WTC11 (cell line): Measurements from ENCODE around the gene PIRT.

Source experiments
- ATF1 ChIP-seq: sonication (generic); formaldehyde crosslinking; IDR thresholded peaks from 2 replicates; pipeline ENCODE4 v1.8.1; 2023; ENCODE audit warnings: mild to moderate bottlenecking, moderate library complexity, missing genetic modification reagents
- EMX1 ChIP-seq: fragments of 250-450 bp; sonication (Bioruptor Pico); IDR thresholded peaks from 2 replicates; pipeline ENCODE4 v1.8.0; 2021; ENCODE audit warnings: mild to moderate bottlenecking
- GTF2I ChIP-seq: fragments of 250-450 bp; sonication (Bioruptor Pico); conservative IDR thresholded peaks from 2 replicates; pipeline ENCODE4 v1.4.0; 2021; ENCODE audit warnings: mild to moderate bottlenecking
- SP1 ChIP-seq: sonication (generic); formaldehyde crosslinking; conservative IDR thresholded peaks from 2 replicates; pipeline ENCODE4 v1.8.1; 2022; ENCODE audit warnings: missing genetic modification reagents
- TF ChIP-seq, protein P1 (sequence below): sonication (generic); formaldehyde crosslinking; IDR thresholded peaks from 2 replicates; pipeline ENCODE4 v1.8.0; 2022; ENCODE audit warnings: mild to moderate bottlenecking, missing genetic modification reagents
- TF ChIP-seq, protein P2 (sequence below): sonication (generic); formaldehyde crosslinking; IDR thresholded peaks from 2 replicates; pipeline ENCODE4 v1.8.0; 2022; ENCODE audit warnings: mild to moderate bottlenecking, missing genetic modification reagents
- TF ChIP-seq, protein P3 (sequence below): fragments of 200-600 bp; IDR thresholded peaks from 2 replicates; pipeline ENCODE4 v1.8.0; 2022; ENCODE audit warnings: antibody characterized with exemption
- TF ChIP-seq, protein P4 (sequence below): sonication (generic); formaldehyde crosslinking; IDR thresholded peaks from 2 replicates; pipeline ENCODE4 v1.8.0; 2022; ENCODE audit warnings: mild to moderate bottlenecking, missing genetic modification reagents
- TF ChIP-seq, protein P5 (sequence below): sonication (generic); formaldehyde crosslinking; IDR thresholded peaks from 2 replicates; pipeline ENCODE4 v1.8.1; 2022; ENCODE audit warnings: low read depth, missing genetic modification reagents, borderline replicate concordance

DNA sequence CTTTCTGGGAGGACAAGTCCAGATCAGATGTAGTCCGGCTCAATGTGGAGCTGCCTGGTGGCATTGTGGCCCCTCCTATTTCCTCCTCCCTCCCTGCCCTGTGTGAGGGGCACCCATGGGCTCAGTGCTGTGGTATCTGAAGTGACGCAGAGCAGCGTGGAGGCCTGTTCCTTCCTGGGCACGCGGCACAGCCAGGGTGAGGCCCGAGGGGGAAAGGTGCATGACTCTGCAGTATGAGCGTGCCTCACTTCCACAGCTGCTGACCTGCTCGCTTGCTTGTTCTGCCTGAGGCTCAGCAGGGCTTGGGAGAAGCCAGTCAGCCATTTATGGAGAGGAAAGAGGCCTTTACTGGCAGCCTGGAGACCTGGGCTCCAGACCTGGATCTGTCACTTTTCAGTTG lies 45.7 kb downstream of the PIRT start:
- TF ChIP-seq SP1 (CRISPR knock-in tag) (no peak), GTF2I (CRISPR knock-in tag) (no peak), ATF1 (CRISPR knock-in tag) (no peak), EMX1 (CRISPR knock-in tag) (no peak)
- TF ChIP-seq, protein P1, sequence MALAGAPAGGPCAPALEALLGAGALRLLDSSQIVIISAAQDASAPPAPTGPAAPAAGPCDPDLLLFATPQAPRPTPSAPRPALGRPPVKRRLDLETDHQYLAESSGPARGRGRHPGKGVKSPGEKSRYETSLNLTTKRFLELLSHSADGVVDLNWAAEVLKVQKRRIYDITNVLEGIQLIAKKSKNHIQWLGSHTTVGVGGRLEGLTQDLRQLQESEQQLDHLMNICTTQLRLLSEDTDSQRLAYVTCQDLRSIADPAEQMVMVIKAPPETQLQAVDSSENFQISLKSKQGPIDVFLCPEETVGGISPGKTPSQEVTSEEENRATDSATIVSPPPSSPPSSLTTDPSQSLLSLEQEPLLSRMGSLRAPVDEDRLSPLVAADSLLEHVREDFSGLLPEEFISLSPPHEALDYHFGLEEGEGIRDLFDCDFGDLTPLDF (CRISPR knock-in tag): no peak
- TF ChIP-seq, protein P2, sequence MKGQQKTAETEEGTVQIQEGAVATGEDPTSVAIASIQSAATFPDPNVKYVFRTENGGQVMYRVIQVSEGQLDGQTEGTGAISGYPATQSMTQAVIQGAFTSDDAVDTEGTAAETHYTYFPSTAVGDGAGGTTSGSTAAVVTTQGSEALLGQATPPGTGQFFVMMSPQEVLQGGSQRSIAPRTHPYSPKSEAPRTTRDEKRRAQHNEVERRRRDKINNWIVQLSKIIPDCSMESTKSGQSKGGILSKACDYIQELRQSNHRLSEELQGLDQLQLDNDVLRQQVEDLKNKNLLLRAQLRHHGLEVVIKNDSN (CRISPR knock-in tag): no peak
- TF ChIP-seq, protein P3, sequence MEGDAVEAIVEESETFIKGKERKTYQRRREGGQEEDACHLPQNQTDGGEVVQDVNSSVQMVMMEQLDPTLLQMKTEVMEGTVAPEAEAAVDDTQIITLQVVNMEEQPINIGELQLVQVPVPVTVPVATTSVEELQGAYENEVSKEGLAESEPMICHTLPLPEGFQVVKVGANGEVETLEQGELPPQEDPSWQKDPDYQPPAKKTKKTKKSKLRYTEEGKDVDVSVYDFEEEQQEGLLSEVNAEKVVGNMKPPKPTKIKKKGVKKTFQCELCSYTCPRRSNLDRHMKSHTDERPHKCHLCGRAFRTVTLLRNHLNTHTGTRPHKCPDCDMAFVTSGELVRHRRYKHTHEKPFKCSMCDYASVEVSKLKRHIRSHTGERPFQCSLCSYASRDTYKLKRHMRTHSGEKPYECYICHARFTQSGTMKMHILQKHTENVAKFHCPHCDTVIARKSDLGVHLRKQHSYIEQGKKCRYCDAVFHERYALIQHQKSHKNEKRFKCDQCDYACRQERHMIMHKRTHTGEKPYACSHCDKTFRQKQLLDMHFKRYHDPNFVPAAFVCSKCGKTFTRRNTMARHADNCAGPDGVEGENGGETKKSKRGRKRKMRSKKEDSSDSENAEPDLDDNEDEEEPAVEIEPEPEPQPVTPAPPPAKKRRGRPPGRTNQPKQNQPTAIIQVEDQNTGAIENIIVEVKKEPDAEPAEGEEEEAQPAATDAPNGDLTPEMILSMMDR: no peak
- TF ChIP-seq, protein P4, sequence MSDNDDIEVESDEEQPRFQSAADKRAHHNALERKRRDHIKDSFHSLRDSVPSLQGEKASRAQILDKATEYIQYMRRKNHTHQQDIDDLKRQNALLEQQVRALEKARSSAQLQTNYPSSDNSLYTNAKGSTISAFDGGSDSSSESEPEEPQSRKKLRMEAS (CRISPR knock-in tag): no peak
- TF ChIP-seq, protein P5, sequence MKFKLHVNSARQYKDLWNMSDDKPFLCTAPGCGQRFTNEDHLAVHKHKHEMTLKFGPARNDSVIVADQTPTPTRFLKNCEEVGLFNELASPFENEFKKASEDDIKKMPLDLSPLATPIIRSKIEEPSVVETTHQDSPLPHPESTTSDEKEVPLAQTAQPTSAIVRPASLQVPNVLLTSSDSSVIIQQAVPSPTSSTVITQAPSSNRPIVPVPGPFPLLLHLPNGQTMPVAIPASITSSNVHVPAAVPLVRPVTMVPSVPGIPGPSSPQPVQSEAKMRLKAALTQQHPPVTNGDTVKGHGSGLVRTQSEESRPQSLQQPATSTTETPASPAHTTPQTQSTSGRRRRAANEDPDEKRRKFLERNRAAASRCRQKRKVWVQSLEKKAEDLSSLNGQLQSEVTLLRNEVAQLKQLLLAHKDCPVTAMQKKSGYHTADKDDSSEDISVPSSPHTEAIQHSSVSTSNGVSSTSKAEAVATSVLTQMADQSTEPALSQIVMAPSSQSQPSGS (CRISPR knock-in tag): no peak
